GM12878 (cell line): ENCODE measurements around the gene MRS2. TPM values are rescaled to one million over a fixed set of nuclear protein-coding genes. Genes with fewer than 3 reads are reported as not detected.

ENCODE experiments used
- GATAD2B ChIP-seq: fragments of 450-650 bp; conservative IDR thresholded peaks from 2 replicates; pipeline ENCODE4 v1.6.1; 2017; ENCODE audit warnings: low read depth, mild to moderate bottlenecking, moderate library complexity
- IKZF1 ChIP-seq: fragments of 450-650 bp; conservative IDR thresholded peaks from 2 replicates; pipeline ENCODE4 v1.6.1; 2017; ENCODE audit warnings: antibody characterized with exemption, mild to moderate bottlenecking
- IRF4 ChIP-seq: IDR thresholded peaks from 2 replicates; pipeline ENCODE4 v1.6.1; 2011; ENCODE audit warnings: low read depth, low read length
- NKRF ChIP-seq: fragments of 450-650 bp; conservative IDR thresholded peaks from 2 replicates; pipeline ENCODE4 v1.6.1; 2017; ENCODE audit warnings: mild to moderate bottlenecking, moderate library complexity
- NR2C1 ChIP-seq: fragments of 450-650 bp; IDR thresholded peaks from 2 replicates; pipeline ENCODE4 v1.6.1; 2017; ENCODE audit warnings: antibody characterized with exemption, mild to moderate bottlenecking, moderate library complexity
- NR2F1 ChIP-seq: fragments of 450-650 bp; conservative IDR thresholded peaks from 2 replicates; pipeline ENCODE4 v1.6.1; 2017; ENCODE audit warnings: mild to moderate bottlenecking
- POLR2AphosphoS2 ChIP-seq: IDR thresholded peaks from 2 replicates; pipeline ENCODE4 v1.6.1; 2011; ENCODE audit warnings: low read depth, mild to moderate bottlenecking, low read length, improper control_type of control experiment, moderate library complexity
- POLR2AphosphoS5 ChIP-seq: IDR thresholded peaks from 2 replicates; pipeline ENCODE4 v1.6.1; 2011; ENCODE audit warnings: mild to moderate bottlenecking, low read length, inconsistent platforms
- RAD21 ChIP-seq: IDR thresholded peaks from 2 replicates; pipeline ENCODE4 v1.6.1; 2011; ENCODE audit warnings: mild to moderate bottlenecking, low read depth, low read length, moderate library complexity; ENCODE audit not compliant: insufficient read depth
- RELA ChIP-seq: fragments of 450-650 bp; IDR thresholded peaks from 2 replicates; pipeline ENCODE4 v1.8.0; 2014; ENCODE audit warnings: borderline replicate concordance; ENCODE audit not compliant: partially characterized antibody
- RUNX3 ChIP-seq: IDR thresholded peaks from 2 replicates; pipeline ENCODE4 v1.6.1; 2012; ENCODE audit warnings: low read length, inconsistent platforms
- SMC3 ChIP-seq: IDR thresholded peaks from 2 replicates; pipeline ENCODE4 v1.6.1; 2011; ENCODE audit warnings: low read length, improper control_type of control experiment, borderline replicate concordance
- polyA plus RNA-seq, 11 experiments: library from polyadenylated mRNA; depleted of rRNA in 4 of 11; unstranded in 6 of 11; stranded (reverse) in 5 of 11; fragments of >200 nt; fragmentation: Nextera tagmentation in 4 of 11; fragmentation: Illumina TruSeq in 1 of 11; extraction: Ambion mirVana in 4 of 11; extraction: Trizol in 1 of 11; gene quantifications; 1 replicate in 1 of 11; 2 replicates in 10 of 11; pipeline versions ENCODE4 v1.2.1 to v1.2.3, GENCODE V29; 2011 to 2016; ENCODE audit warnings: inconsistent platforms in 2 of 11, missing spikeins in 2 of 11, low read depth in 1 of 11
- total RNA-seq, 4 experiments: library from RNA; depleted of rRNA in 3 of 4; stranded (reverse); fragments of >200 nt in 3 of 4; fragmentation: Illumina TruSeq in 1 of 4; extraction: Trizol in 1 of 4; gene quantifications; 2 replicates each; pipeline versions ENCODE4 v1.2.1 to v1.2.3, GENCODE V29; 2013 to 2021

MRS2 gene
- total and polyA plus RNA-seq, 10 of the 15 experiments (the other 5 are each of a cell fraction or from before 2014, with no cell fraction given), result 7.5 to 29.9 (median 24.2) TPM

GRCh38 chr6:24402697-24403500 is at the start of gene MRS2 (continued):
- TF ChIP-seq SMC3 (no peak), IKZF1 (peak; percentile 98), RELA (peak; percentile 25), GATAD2B (0 out of 2 replicates have a peak, but pooled peaks have one; percentile 45), IRF4 (no peak), NR2C1 (peak; percentile 43; the same call in 1 of the 2 replicates), POLR2AphosphoS5 (peak; percentile 67; the same call in 1 of the 2 replicates), RUNX3 (no peak; the same call in 1 of the 2 replicates), NKRF (peak; percentile 69), POLR2AphosphoS2 (peak; percentile 61; the same call in 1 of the 2 replicates), NR2F1 (peak; percentile 98), RAD21 (no peak)
